GM21786 (cell line): ENCODE data around the gene PTPRT.

Experiments
- ATAC-seq: cut with Tn5 transposase; IDR thresholded peaks from one replicate; pipeline ENCODE4 v1.9.1; 2021; ENCODE audit not compliant: unreplicated experiment

PTPRT gene

GRCh38 chr20:43189554-43190331 is at the start of gene PTPRT:
Gene PTPRT, minus strand, starts transcription at chr20:43189906. Its CDS starts 173 bp downstream, at chr20:43189733.
- ATAC-seq, result no peak

GRCh38 chr20:43238833-43239232 is 49.1 kb upstream of the PTPRT start:
- no peak for ATAC-seq

GRCh38 chr20:43238266-43238665 is 48.6 kb upstream of the PTPRT start:
- ATAC-seq, result no peak

GRCh38 chr20:43237651-43238168 is 48.0 kb upstream of the PTPRT start:
- ATAC-seq, result no peak

- ATAC-seq, result no peak
Measured at GRCh38 chr20:43235998-43236397, 46.3 kb upstream of the PTPRT start.

GRCh38 chr20:43231829-43232228 is 42.1 kb upstream of the PTPRT start:
- no peak for ATAC-seq

- no peak for ATAC-seq
Measured at GRCh38 chr20:43229696-43230095, 40.0 kb upstream of the PTPRT start.

GRCh38 chr20:43220612-43221011 is 30.9 kb upstream of the PTPRT start:
- no peak for ATAC-seq

GRCh38 chr20:43210901-43211300 is 21.2 kb upstream of the PTPRT start:
- ATAC-seq, result no peak

- ATAC-seq, result no peak
Measured at GRCh38 chr20:43209831-43210230, 20.1 kb upstream of the PTPRT start.

- ATAC-seq, result no peak
Measured at GRCh38 chr20:43205699-43206098, 16.0 kb upstream of the PTPRT start.

- ATAC-seq, result no peak
Measured at GRCh38 chr20:43202100-43202499, 12.4 kb upstream of the PTPRT start.

- no peak for ATAC-seq
Measured at GRCh38 chr20:43198607-43199006, 8.9 kb upstream of the PTPRT start.

GRCh38 chr20:43196243-43196642 is 6.5 kb upstream of the PTPRT start:
- no peak for ATAC-seq

GRCh38 chr20:43194137-43194536 is 4.4 kb upstream of the PTPRT start:
- ATAC-seq, result no peak

- no peak for ATAC-seq
Measured at GRCh38 chr20:43193443-43193842, 3.7 kb upstream of the PTPRT start.

- no peak for ATAC-seq
Measured at GRCh38 chr20:43191946-43192863, 2.5 kb upstream of the PTPRT start.

GRCh38 chr20:43191143-43191542 is 1.4 kb upstream of the PTPRT start:
- no peak for ATAC-seq

GRCh38 chr20:43190332-43190953 is 737 bp upstream of the PTPRT start:
- no peak for ATAC-seq

GRCh38 chr20:43188861-43189553 is 699 bp downstream of the PTPRT start:
- ATAC-seq, result no peak

GRCh38 chr20:43188234-43188653 is 1.5 kb downstream of the PTPRT start:
- no peak for ATAC-seq
